GM12892 (cell line): ENCODE measurements around the gene KIAA1671.

Source experiments
- POLR2A ChIP-seq: IDR thresholded peaks from 2 replicates; pipeline ENCODE4 v1.6.1; 2011; ENCODE audit warnings: low read depth, low read length, control low read depth
- POLR2AphosphoS5 ChIP-seq: IDR thresholded peaks from 2 replicates; pipeline ENCODE4 v1.6.1; 2011; ENCODE audit warnings: low read depth, low read length, control low read depth

- TF ChIP-seq POLR2AphosphoS5, result no peak
- no peak for TF ChIP-seq POLR2A
These were observed 125.4 kb downstream of the KIAA1671 start for GRCh38 chr22:25077964-25078363.
